HTR-8/SVneo (cell line): ENCODE results near the gene MICALL1.
"Not testable (repeated sequence)": the region's sequence is repeated elsewhere in the genome, so short reads cannot be mapped to it uniquely, and the experiment has no call there.

Experiments
- DNase-seq: peaks from one replicate; pipeline ENCODE4 v3.0.0; 2011; ENCODE audit warnings: low spot score, mixed read lengths; ENCODE audit not compliant: insufficient read length
- FAIRE-seq: peaks from 2 replicates; lab custom pipeline; 2011; peaks lifted over from hg19 to GRCh38; lab: Jason Lieb, UNC

The MICALL1 gene

GRCh38 chr22:37926771-37927636, 20.9 kb downstream of the MICALL1 start:
- no peak for DNase-seq
- FAIRE-seq: no peak

DNA sequence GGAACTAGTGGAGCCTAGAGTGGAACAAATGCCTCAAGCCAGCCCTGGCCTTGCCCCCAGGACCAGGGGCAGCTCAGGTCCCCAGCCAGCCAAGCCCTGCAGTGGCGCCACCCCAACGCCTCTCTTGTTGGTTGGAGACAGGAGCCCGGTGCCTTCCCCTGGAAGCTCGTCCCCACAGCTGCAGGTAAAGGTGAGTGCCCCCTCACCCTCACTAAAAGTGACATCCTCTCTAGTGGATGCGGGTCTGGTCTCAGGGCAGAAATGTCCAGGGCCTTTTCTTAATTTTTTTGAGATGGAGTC, 21.5 kb downstream of the MICALL1 start:
- no peak for DNase-seq
- FAIRE-seq: no peak

DNA sequence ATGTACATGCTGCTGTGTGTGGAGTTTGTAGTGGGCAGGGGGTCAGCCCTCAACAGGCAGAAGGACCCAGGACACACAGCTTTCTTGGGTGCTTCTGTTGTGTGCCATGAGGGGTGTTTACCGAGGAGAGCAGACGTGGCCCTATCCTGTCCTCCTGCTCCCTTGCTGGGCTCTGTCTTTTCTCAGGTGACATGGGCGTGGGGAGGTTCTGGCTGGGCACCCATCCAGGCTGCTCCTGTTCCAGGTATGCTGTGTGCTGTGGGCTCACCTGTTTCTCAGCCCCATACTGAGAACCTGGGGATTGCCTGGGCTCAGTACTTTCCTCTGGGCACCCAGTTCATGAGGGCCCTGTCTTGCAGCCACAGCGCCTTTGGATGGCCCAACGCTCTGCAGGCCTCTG, 23.3 kb downstream of the MICALL1 start:
- no peak for DNase-seq
- no peak for FAIRE-seq

DNA sequence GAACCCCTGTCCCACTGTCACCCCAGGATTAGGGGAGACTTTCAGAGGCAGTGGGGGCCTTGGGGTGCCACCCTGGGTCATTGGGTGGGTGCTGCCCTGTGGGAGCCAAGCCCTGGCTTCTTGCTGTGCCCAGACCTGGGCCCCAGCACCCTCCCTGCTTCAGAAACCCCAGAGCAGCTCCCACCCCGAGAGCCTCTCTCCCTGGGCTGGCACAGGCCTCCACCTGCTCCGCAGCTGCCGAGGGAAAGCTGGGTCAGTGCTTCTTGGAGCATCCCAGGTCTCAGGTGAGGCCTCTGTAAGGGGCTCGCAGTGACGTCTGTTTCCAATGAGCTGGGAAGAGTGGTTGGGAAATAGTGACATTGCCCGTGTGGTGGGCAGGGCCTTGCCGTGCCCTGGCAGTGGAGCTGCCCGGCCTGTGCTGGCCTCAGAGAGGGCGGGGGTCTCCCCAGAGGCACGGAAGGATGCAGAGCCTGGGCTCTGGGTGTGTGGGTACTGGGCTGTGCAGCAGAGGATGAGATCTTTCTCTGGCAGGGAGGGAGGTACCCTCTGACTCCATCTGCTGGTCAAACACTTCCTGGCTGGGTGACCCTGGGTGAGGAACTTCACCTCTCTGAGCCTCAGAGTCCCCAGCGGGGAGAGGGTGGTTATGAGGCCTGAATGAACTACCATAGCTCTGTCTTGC, 24.3 kb downstream of the MICALL1 start:
- no peak for DNase-seq
- no peak for FAIRE-seq

- FAIRE-seq (no peak), DNase-seq (no peak)
Measured at GRCh38 chr22:37930952-37931440, 24.9 kb downstream of the MICALL1 start.

DNA sequence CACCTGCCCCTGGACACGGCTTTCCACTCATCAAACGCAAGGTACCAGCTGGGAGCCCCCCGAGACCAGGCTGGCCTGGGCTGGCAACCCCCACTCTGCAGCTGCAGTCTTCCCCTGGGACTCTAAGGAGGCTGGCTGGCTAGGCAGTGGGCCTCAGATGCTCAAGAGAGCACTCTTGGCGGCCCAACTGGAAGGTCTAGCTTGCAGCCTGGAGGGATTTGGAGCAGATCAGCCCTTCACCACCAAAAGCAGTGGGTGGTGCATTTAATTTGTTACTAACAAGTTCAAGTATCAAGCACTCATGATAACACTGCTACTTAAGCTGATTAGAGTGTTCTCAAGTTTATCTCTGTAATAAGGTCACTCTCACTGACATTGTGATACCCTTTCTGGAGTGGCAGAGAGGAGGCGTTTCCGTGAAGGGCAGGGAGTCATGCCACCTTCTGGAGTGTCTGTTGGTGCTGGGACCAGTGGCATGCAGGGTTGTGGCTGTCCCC, 25.8 kb downstream of the MICALL1 start:
- FAIRE-seq (no peak), DNase-seq (no peak)

DNA sequence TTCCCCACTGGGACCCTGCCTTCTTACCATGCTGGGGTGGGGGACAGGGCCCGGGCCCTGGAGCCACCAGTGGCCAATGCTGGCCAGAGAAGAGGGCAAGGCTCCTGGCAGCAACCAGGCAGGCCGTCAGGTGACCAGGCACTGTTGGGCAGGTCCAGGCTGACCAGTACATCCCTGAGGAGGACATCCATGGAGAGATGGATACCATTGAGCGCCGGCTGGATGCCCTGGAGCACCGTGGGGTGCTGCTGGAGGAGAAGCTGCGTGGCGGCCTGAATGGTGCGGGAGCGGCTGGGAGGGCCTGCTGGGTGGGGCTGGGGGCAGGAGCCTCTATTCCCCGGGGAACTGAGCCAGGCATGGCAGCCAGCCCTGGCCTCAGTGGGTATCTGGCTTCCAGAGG, 26.3 kb downstream of the MICALL1 start:
- FAIRE-seq: no peak
- DNase-seq: no peak

DNA sequence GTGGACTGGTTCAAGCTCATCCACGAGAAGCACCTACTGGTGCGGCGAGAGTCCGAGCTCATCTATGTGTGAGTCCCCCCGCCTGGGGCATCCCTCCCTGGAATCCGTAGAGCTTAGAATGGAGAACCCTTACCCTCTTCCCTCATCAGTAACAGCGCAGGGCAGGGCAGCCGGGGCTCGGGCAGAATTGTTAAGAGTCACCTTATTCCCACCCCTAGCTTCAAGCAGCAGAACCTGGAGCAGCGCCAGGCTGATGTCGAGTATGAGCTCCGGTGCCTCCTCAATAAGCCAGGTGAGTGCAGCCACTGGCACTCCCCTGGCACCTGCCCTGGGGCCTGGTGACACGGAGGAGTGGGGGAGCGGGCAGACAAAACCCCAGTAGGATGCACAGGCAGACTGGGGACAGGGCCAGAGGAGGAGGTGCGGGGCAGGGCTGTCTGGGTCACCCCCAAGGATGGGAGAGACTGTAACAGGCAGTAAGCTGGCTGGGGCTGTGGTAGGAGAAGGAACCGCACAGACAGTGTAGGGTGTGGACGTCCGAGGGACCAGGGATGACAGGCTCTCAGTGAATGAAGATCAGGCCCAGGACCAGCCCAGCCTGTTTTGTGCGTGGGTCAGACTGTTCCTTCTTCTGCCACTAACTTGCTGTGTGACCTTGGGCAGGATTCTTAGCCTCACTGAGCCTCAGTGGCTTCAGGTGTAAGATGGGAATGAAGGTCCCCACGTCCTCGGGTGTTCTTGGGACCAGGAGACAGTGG, 26.9 kb downstream of the MICALL1 start:
- no peak for DNase-seq
- FAIRE-seq: no peak

- peak; percentile 83 for DNase-seq
- FAIRE-seq: peak; percentile 70
Measured at GRCh38 chr22:37933711-37934376, 27.7 kb downstream of the MICALL1 start.

DNA sequence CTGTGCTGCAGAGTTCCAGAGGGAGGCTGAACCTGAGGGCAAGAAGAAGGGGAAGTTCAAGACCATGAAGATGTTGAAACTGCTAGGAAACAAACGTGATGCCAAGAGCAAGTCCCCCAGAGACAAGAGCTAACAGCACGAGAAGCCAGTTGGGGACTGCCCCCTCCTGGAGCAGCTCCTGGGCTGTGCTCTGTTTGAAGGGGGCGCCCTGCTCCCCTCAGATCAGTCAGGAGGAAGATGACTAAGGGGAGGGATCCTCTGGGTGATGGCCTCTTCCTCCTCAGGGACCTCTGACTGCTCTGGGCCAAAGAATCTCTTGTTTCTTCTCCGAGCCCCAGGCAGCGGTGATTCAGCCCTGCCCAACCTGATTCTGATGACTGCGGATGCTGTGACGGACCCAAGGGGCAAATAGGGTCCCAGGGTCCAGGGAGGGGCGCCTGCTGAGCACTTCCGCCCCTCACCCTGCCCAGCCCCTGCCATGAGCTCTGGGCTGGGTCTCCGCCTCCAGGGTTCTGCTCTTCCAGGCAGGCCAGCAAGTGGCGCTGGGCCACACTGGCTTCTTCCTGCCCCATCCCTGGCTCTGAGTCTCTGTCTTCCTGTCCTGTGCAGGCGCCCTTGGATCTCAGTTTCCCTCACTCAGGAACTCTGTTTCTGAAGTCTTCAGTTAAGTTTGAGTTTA, 34.7 kb downstream of the MICALL1 start:
- DNase-seq: no peak
- FAIRE-seq: no peak

- no peak for FAIRE-seq
Measured at GRCh38 chr22:37942133-37942532, 36.0 kb downstream of the MICALL1 start.

GRCh38 chr22:37943136-37943824, 37.2 kb downstream of the MICALL1 start:
- no peak for DNase-seq
- FAIRE-seq: no peak

More at GRCh38 chr22:37942133-37942532, 36.0 kb downstream of the MICALL1 start:
- no peak for DNase-seq

- FAIRE-seq: no peak
- no peak for DNase-seq
Measured at GRCh38 chr22:37943825-37944198, 37.7 kb downstream of the MICALL1 start.

DNA sequence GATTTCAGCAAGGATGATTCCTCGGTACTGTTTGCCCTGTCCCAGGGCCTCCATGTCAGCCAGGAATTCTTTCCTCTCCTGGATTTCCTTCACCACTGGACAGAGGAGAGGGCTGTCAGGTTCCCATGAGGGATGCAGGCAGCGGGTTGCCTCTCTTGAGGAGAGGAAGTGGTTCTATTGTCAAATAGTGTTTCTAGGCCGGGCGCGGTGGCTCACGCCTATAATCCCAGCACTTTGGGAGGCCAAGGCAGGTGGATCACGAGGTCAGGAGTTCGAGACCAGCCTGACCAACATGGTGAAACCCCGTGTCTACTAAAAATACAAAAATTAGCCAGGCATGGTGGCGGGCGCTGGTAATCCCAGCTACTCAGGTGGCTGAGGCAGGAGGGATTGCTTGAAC, 38.3 kb downstream of the MICALL1 start:
- FAIRE-seq, DNase-seq: not testable (repeated sequence)

DNA sequence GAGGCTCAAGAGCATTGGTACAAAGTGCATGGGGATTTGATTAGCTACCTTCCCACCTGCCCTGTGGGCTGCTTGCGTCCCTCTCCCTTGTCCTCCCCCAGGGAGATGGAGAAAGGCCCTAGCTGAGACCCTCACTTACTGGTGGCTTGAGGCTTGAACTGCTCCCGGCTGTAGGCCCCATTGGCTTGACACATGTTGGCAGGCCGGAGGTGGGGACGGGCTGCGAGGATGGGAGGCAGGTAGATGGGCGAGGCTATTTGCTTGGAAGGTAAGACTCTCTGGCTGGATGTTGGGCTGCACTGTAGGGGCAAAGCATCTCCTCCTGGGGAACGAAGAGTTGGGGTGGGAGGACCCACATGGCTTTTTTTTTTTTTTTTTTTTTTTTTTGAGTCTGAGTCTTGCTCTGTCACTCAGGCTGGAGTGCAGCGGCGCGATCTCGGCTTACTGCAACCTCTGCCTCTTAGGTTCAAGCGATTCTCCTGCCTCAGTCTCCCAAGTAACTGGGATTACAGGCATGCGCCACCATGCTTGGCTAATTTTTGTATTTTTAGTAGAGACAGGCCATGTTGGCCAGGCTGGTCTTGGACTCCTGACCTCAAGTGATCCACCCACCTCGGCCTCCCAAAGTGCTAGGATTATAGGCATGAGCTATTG, 41.2 kb downstream of the MICALL1 start:
- not testable (repeated sequence) for DNase-seq, FAIRE-seq

DNA sequence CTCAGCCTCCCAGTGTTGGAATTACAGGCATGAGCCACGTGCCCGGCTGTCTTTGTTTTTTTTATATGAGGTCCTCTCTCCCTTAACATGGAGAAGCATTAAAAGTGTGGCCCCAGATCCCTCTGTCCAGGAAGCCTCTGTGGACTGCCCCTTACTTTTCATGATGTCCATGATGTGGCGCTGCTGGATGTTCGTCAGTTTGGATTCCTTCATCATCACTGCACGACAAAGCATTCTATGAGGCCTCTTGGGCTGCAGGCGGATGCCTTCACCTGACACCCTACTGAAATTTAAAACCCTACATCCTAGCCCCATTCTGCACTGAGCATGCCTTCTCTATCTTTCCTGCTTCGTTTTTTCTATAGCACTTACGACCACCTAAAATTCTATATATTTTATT, 45.2 kb downstream of the MICALL1 start:
- DNase-seq (no peak), FAIRE-seq (no peak)

- not testable (repeated sequence) for DNase-seq, FAIRE-seq
Measured at GRCh38 chr22:37952629-37953028, 46.5 kb downstream of the MICALL1 start.

DNA sequence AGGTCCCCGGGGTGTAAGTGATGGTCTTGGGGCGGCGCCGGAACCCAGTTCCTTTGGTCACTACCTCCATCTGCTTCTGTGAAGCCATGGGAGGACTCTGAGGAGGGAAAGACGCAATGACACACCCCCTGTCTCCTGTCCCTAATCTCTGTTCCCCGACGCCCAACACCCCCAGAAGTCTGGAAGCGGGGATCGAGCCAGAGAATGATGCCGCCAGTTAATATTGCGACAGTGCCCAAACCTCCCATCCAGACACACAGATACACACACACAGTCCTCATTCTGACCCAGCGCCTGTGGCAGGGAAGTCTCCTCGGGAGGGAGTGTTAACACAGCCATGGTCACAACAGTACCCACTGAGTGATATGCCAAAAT, 47.0 kb downstream of the MICALL1 start:
- FAIRE-seq: no peak

More for the DNA sequence above, 47.0 kb downstream of the MICALL1 start:
- DNase-seq: no peak
